ENCODE results near the gene MGRN1. TPM values are rescaled to one million over a fixed set of nuclear protein-coding genes. Genes with fewer than 3 reads are reported as not detected.
A peak's percentile ranks its signal among the peaks of the same experiment; 100 is the strongest.
"Not testable (repeated sequence)": the region's sequence is repeated elsewhere in the genome, so short reads cannot be mapped to it uniquely, and the experiment has no call there.

MGRN1 gene
- total RNA-seq, 1 experiment from 2014 or later = 105 TPM

- H3K9me3 Mint-ChIP-seq (ENCODE audit: low read depth, unreplicated experiment) = peaks cover 4% of the 10 kb centered on the region
- no peak for TF ChIP-seq CTCF (IDR thresholded peaks at IDR 0.05; ENCODE audit: unreplicated experiment)
- H3K4me3 Mint-ChIP-seq (ENCODE audit: low read depth, unreplicated experiment) = no peak overlapping the region
- H3K36me3 Mint-ChIP-seq (ENCODE audit: insufficient read depth, unreplicated experiment) = peaks cover 40% of the 10 kb centered on the region
- H3K27ac Mint-ChIP-seq (ENCODE audit: unreplicated experiment) = no peak overlapping the region
- intact Hi-C loops (cut with micrococcal nuclease; ENCODE audit: unreplicated experiment) = no loop called here
- peaks cover 12% of the 10 kb centered on the region for H3K4me1 Mint-ChIP-seq (ENCODE audit: low read depth, unreplicated experiment)
- no TSS peak for BruUV-seq (replicated peaks)
- CTCF ChIA-PET = no interaction called here
- DNase-seq = no peak
- H3K27me3 Mint-ChIP-seq (ENCODE audit: unreplicated experiment) = no peaks in the 10 kb centered on the region
Measured at GRCh38 chr16:4648917-4649316, 24.3 kb downstream of the MGRN1 start.

DNA sequence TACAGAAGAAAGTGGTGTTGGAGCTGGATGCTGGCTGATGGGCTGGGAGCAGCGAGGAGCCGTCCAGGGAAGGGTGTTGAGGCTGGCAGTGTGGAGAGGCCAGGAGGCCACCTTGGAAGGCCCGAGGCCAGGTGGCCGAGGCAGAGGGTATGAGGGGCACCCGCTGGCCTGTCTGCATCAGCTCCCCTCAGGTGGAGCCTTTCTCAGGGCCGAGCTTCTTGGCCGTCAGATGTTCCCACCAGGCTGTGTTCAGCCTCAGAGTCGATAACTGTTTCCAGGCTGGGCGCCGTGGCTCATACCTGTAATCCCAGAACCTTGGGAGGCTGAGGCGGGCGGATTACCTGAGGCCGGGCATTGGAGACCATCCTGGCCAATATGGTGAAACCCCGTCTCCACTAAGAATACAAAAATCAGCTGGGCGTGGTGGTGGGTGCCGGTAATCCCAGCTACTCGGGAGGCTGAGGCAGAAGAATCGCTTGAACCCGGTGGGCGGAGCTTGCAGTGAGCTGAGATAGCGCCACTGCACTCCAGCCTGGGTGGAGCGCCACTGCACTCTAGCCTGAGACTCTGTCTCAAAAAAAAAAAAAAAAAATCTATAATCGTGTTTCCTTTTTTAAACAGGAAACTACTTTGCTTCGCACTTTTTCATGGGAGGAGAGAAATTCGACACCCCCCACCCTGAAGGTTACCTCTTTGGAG lies 25.3 kb downstream of the MGRN1 start:
- Mint-ChIP-seq H3K4me1 (ENCODE audit: low read depth, unreplicated experiment) (peaks cover 19% of the 10 kb centered on the region), H3K36me3 (ENCODE audit: insufficient read depth, unreplicated experiment) (peaks cover 46% of the 10 kb centered on the region), H3K27me3 (ENCODE audit: unreplicated experiment) (no peaks in the 10 kb centered on the region), H3K9me3 (ENCODE audit: low read depth, unreplicated experiment) (peaks cover 4% of the 10 kb centered on the region), H3K4me3 (ENCODE audit: low read depth, unreplicated experiment) (no peak overlapping the region), H3K27ac (ENCODE audit: unreplicated experiment) (no peak overlapping the region)
- DNase-seq = no peak
- CTCF ChIA-PET = interaction anchor here (0.6 to 0.9 kb wide), 4 partner anchors 13 to 139 kb away, joined by 3 to 4 read pairs (median 3); no protein-coding TSS in a partner anchor
- intact Hi-C loops (cut with micrococcal nuclease; ENCODE audit: unreplicated experiment) = no loop called here
- no TSS peak for BruUV-seq (replicated peaks)
- no peak for TF ChIP-seq CTCF (IDR thresholded peaks at IDR 0.05; ENCODE audit: unreplicated experiment)

GRCh38 chr16:4650443-4651074 lies 25.9 kb downstream of the MGRN1 start:
- CTCF ChIA-PET = interaction anchor here (0.6 to 0.9 kb wide), 4 partner anchors 13 to 139 kb away, joined by 3 to 4 read pairs (median 3); no protein-coding TSS in a partner anchor
- peaks cover 50% of the 10 kb centered on the region for H3K36me3 Mint-ChIP-seq (ENCODE audit: insufficient read depth, unreplicated experiment)
- intact Hi-C loops (cut with micrococcal nuclease; ENCODE audit: unreplicated experiment); H3K27me3 Mint-ChIP-seq (ENCODE audit: unreplicated experiment); H3K27ac Mint-ChIP-seq (ENCODE audit: unreplicated experiment); H3K9me3 Mint-ChIP-seq (ENCODE audit: low read depth, unreplicated experiment); H3K4me3 Mint-ChIP-seq (ENCODE audit: low read depth, unreplicated experiment); BruUV-seq (replicated peaks): not testable (repeated sequence)
- H3K4me1 Mint-ChIP-seq (ENCODE audit: low read depth, unreplicated experiment) = peaks cover 19% of the 10 kb centered on the region
- TF ChIP-seq CTCF (IDR thresholded peaks at IDR 0.05; ENCODE audit: unreplicated experiment) = peak; percentile 91
- peak; percentile 86 for DNase-seq

GRCh38 chr16:4651827-4652226 lies 27.2 kb downstream of the MGRN1 start:
- H3K9me3 Mint-ChIP-seq (ENCODE audit: low read depth, unreplicated experiment) = peaks cover 2% of the 10 kb centered on the region
- intact Hi-C loops (cut with micrococcal nuclease; ENCODE audit: unreplicated experiment) = no loop called here
- CTCF ChIA-PET = interaction anchor here (0.6 kb wide), 1 partner anchor 10 kb away, joined by 3 read pairs; no protein-coding TSS in a partner anchor
- peaks cover 58% of the 10 kb centered on the region for H3K36me3 Mint-ChIP-seq (ENCODE audit: insufficient read depth, unreplicated experiment)
- DNase-seq = no peak
- no peak overlapping the region for H3K27ac Mint-ChIP-seq (ENCODE audit: unreplicated experiment)
- no peaks in the 10 kb centered on the region for H3K27me3 Mint-ChIP-seq (ENCODE audit: unreplicated experiment)
- BruUV-seq (replicated peaks) = no TSS peak
- TF ChIP-seq CTCF (IDR thresholded peaks at IDR 0.05; ENCODE audit: unreplicated experiment) = no peak
- no peak overlapping the region for H3K4me3 Mint-ChIP-seq (ENCODE audit: low read depth, unreplicated experiment)
- H3K4me1 Mint-ChIP-seq (ENCODE audit: low read depth, unreplicated experiment) = peaks cover 19% of the 10 kb centered on the region
